Measurements from ENCODE around the gene DUSP2. TPM values are rescaled to one million over a fixed set of nuclear protein-coding genes. Genes with fewer than 3 reads are reported as not detected.

The DUSP2 gene
- total RNA-seq, 1 donor from 2014 or later = 494 TPM

DNA sequence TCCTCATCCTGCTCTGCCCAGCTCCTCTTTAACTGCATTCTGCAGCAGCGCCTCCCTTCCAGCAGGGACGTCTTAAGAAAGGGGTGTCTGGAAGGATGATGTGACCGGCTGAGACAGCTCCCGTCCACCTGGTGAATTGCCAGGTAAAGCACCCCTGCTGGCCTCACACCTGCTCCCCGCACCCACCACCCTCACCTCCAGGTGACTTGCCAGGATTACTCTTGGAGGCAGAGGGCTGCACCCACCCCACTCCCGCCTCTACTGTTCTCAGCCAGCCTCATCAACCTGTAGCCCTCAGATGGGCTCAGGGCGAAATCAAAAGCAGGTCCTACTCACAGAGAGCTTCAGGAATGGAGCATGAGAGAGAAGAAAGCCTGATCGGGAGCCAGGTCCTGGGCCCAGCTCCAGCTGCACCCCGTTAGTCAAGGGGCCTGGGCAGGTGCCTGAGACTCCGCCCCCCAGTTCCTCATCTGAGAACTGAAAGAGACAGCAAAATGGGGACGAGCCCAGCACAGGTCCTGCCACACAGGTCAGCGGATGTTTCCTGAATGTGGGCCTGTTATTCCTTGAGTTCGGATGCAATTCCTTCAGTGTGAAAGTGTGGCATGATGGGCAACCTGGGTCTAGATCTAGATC, 34.5 kb downstream of the DUSP2 start:
- no peaks in the 10 kb centered on the region for H3K36me3 Mint-ChIP-seq (ENCODE audit: low read depth)
- intact Hi-C loops (cut with micrococcal nuclease) = no loop called here

DNA sequence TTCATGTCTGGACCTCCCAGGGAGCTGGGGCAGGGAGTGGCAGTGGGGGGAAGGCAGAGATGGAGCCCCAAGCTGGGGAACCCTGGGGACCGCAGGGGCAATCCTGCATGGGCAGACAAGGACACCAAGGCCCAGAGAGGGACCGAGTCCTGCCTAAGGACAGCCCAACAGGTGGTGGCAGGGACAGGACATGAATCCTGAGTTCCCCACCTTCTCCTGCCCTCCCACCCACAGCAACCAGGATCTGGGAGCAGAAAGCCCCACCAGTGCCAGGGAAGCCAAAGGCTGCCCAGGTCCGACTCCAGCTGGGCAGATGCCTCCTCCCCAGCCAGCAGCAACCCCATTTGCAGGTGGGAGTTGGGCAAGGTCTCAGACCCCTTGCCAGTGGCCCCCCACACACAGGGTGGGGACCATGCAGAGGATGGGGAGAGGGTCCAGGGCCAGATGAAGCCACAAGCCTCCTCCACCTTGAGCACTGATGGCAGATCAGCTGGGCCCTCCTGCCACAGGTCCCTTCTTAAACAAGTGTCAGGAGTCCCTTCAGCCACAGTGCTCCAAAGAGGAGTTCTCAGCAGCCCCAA, 35.2 kb downstream of the DUSP2 start:
- no peaks in the 10 kb centered on the region for H3K36me3 Mint-ChIP-seq (ENCODE audit: low read depth)
- no peak for DNase-seq (ENCODE audit: low spot score)
- no peak overlapping the region for H3K4me3 Mint-ChIP-seq
- intact Hi-C loops (cut with micrococcal nuclease) = no loop called here
- H3K9me3 Mint-ChIP-seq = peaks cover 7% of the 10 kb centered on the region
- no peaks in the 10 kb centered on the region for H3K4me1 Mint-ChIP-seq (ENCODE audit: low read depth)
- H3K27me3 Mint-ChIP-seq (ENCODE audit: insufficient read depth) = peaks cover 8% of the 10 kb centered on the region
- no peak overlapping the region for H3K27ac Mint-ChIP-seq

More for the DNA sequence above, 34.5 kb downstream of the DUSP2 start:
- no peak overlapping the region for H3K4me3 Mint-ChIP-seq
- H3K9me3 Mint-ChIP-seq = no peaks in the 10 kb centered on the region
- no peak overlapping the region for H3K27ac Mint-ChIP-seq
- peaks cover 15% of the 10 kb centered on the region for H3K27me3 Mint-ChIP-seq (ENCODE audit: insufficient read depth)
- peaks cover 6% of the 10 kb centered on the region for H3K4me1 Mint-ChIP-seq (ENCODE audit: low read depth)
- no peak for DNase-seq (ENCODE audit: low spot score)

DNA sequence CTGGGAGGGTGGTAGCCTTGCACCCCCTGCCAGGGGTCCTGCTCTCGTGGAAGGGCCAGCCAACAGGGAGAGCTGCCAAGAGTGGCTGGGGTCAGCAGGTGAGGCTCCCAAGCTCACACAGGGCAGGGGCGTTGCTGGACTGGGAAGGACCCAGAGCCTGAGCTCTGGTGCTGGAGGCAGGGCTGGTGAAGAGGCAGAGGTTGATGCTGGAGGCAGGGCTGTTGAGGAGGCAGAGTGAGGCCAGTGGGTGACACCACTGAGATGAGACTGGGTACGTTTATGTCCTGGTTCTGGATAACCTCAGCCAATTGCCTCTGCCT, 35.9 kb downstream of the DUSP2 start:
- DNase-seq (ENCODE audit: low spot score) = no peak
- H3K9me3 Mint-ChIP-seq = peaks cover 10% of the 10 kb centered on the region
- no peak overlapping the region for H3K27ac Mint-ChIP-seq
- intact Hi-C loops (cut with micrococcal nuclease) = no loop called here
- no peak overlapping the region for H3K4me3 Mint-ChIP-seq
- peaks cover 8% of the 10 kb centered on the region for H3K27me3 Mint-ChIP-seq (ENCODE audit: insufficient read depth)
- no peaks in the 10 kb centered on the region for H3K36me3 Mint-ChIP-seq (ENCODE audit: low read depth)
- H3K4me1 Mint-ChIP-seq (ENCODE audit: low read depth) = no peaks in the 10 kb centered on the region

DNA sequence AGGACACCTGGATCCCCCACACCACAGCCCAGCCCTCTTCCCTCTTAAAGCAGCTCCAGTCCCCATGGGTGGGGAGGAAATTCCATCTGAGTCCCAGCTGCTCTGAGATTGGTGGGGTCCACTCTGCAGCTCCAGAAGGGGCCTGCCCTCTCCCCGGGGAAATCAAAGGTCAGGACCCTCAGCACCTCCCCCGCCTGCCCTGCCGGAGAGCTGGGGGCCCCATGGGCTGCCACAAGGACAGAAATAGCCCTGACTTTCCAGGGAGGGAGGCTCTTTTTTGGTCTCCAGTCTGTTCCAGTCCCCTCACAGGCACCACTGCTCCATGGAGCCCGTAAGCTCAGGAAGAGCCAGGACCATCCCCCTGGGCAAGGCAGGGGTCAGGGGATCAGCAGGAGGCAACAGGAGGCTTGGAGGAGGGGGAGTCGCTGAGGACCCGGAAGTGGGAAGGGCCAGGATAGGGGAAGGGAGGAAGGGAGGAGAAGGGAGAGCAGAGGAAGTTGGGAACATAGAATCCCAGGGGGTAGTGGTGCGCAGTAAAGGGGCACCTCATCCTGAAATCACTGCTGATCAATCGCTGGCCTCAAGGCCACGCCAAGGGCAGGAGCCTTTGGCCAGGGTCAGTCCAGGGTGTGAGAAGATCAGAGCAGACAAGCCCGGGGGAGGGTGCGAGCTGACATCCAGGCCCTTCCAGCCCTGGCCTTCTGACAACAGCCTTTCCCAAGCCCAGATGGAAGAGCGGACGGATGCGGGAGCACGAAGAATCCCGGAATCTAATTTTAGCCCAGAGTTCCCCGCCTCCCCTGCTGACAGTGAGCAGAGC, 36.5 kb downstream of the DUSP2 start:
- DNase-seq (ENCODE audit: low spot score) = no peak
- Mint-ChIP-seq H3K4me3 (no peak overlapping the region), H3K27ac (no peak overlapping the region), H3K27me3 (ENCODE audit: insufficient read depth) (peaks cover 8% of the 10 kb centered on the region), H3K4me1 (ENCODE audit: low read depth) (no peaks in the 10 kb centered on the region), H3K36me3 (ENCODE audit: low read depth) (no peaks in the 10 kb centered on the region), H3K9me3 (peaks cover 10% of the 10 kb centered on the region)
- intact Hi-C loops (cut with micrococcal nuclease) = no loop called here

DNA sequence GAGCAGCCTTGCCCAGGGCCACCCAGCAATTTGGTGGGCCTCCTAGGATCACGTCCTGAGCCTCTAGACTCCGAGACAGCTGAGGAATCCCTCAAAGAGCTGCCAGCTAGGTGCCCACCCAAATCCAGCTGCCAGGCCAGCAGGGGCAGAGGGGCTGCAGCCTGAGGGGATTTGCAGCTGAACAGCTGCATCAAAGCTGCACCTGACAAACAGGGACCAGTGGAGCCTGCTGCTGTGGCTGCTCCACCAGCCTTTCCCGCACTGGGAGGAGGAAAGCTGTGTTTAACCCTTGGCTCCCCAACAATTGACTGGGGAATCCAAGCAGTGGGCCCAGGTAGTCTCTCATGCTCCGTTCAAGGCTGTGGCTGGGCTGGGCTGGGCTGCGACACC, 37.1 kb downstream of the DUSP2 start:
- intact Hi-C loops (cut with micrococcal nuclease) = no loop called here
- Mint-ChIP-seq H3K9me3 (peaks cover 10% of the 10 kb centered on the region), H3K27ac (no peak overlapping the region), H3K4me3 (no peak overlapping the region), H3K4me1 (ENCODE audit: low read depth) (no peaks in the 10 kb centered on the region), H3K27me3 (ENCODE audit: insufficient read depth) (peaks cover 6% of the 10 kb centered on the region), H3K36me3 (ENCODE audit: low read depth) (no peaks in the 10 kb centered on the region)
- no peak for DNase-seq (ENCODE audit: low spot score)

DNA sequence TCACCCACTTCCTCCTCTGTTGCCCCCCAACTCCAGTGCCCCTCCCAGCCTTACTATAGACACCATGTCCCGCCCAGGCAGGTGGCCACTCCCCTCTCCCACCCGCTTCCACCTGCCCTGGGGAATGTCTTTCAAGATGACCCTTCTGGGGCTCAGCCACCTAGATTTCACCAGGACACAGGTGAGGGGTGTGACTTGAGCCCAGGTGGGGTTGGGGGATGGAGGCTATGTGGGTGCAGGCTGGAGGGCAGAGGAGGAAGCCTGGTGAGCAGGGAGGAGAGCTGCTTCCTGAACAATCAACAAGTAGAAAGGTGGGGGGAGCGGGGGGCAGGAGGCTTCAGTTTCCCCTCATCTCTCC, 37.6 kb downstream of the DUSP2 start:
- intact Hi-C loops (cut with micrococcal nuclease) = no loop called here

DNA sequence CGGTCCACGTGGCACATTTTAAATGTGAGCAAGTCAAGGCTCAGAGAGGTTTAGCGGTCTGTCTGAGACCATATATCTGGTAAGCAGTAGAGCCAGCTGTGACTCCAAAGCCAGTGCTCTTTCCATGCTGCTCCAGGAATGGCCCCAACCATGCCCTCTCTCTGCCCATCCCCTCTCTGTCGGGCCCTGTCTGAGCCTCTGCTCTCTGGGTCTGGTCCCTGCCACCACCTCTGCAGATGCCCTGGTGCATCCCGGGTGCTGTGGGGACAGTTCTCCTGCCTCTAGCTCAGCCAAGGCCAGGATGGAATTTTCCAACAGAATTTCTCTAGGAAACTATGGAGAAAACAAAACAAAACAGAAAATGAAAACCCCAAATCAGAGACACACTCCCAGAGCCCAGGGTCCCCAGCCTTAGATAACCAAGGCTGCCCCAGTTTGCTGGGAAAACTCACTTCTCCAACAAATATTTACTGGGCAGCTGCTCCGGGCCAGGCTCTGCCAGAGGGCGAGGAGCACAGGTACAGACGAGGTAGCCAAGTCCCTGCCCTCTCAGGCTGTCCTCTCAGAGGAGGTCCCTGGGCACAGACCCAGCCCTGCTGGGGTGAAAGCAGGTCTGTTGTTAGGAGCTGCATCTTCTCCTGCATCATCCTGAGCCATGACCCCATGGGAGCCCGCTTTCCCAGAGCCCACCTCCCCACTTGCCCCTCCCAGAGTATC, 38.1 kb downstream of the DUSP2 start:
- peaks cover 10% of the 10 kb centered on the region for H3K9me3 Mint-ChIP-seq
- H3K27ac Mint-ChIP-seq = no peak overlapping the region
- no peaks in the 10 kb centered on the region for H3K36me3 Mint-ChIP-seq (ENCODE audit: low read depth)
- peaks cover 6% of the 10 kb centered on the region for H3K27me3 Mint-ChIP-seq (ENCODE audit: insufficient read depth)
- H3K4me1 Mint-ChIP-seq (ENCODE audit: low read depth) = no peaks in the 10 kb centered on the region
- intact Hi-C loops (cut with micrococcal nuclease) = no loop called here
- DNase-seq (ENCODE audit: low spot score) = no peak
- H3K4me3 Mint-ChIP-seq = no peak overlapping the region

More for the DNA sequence above, 37.6 kb downstream of the DUSP2 start:
- no peak for DNase-seq (ENCODE audit: low spot score)
- peaks cover 10% of the 10 kb centered on the region for H3K9me3 Mint-ChIP-seq
- peaks cover 6% of the 10 kb centered on the region for H3K27me3 Mint-ChIP-seq (ENCODE audit: insufficient read depth)
- no peak overlapping the region for H3K27ac Mint-ChIP-seq
- H3K4me3 Mint-ChIP-seq = no peak overlapping the region
- no peaks in the 10 kb centered on the region for H3K36me3 Mint-ChIP-seq (ENCODE audit: low read depth)
- H3K4me1 Mint-ChIP-seq (ENCODE audit: low read depth) = no peaks in the 10 kb centered on the region

DNA sequence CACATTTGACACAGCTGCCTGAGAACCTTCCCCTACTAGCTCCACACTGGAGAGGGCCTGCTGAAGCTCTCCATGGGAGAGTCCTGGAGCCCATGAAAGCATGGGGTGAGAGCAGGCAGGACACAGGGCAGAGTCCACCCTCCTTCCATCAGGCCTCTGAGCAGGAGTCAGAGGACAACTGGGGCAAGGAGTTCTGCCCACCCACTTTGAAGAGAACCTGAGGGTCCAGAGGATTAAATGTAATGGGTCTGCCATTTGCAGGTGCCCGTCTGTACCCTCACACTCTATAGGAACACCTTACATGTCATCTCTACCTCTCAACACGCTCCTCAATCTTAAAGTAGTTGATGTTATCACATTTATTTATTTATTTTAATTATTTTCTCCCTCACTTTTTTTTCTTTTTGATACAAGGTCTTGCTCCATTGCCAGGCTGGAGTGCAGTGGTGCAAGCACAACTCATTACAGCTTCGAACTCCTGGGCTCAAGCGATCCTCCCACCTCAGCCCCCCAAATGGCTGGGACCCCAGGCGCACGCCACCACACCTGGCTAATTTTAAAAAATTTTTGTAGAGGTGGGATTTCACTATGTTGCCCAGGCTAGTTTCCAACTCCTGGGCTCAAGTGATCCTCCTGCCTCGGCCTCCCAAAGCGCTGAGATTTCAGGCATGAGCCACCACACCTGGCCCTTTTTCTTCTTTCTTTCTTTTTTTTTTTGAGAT, 39.1 kb downstream of the DUSP2 start:
- DNase-seq (ENCODE audit: low spot score) = no peak
- intact Hi-C loops (cut with micrococcal nuclease) = no loop called here
- Mint-ChIP-seq H3K27me3 (ENCODE audit: insufficient read depth) (peaks cover 6% of the 10 kb centered on the region), H3K27ac (no peak overlapping the region), H3K9me3 (peaks cover 10% of the 10 kb centered on the region), H3K4me1 (ENCODE audit: low read depth) (no peaks in the 10 kb centered on the region), H3K4me3 (no peak overlapping the region), H3K36me3 (ENCODE audit: low read depth) (no peaks in the 10 kb centered on the region)

DNA sequence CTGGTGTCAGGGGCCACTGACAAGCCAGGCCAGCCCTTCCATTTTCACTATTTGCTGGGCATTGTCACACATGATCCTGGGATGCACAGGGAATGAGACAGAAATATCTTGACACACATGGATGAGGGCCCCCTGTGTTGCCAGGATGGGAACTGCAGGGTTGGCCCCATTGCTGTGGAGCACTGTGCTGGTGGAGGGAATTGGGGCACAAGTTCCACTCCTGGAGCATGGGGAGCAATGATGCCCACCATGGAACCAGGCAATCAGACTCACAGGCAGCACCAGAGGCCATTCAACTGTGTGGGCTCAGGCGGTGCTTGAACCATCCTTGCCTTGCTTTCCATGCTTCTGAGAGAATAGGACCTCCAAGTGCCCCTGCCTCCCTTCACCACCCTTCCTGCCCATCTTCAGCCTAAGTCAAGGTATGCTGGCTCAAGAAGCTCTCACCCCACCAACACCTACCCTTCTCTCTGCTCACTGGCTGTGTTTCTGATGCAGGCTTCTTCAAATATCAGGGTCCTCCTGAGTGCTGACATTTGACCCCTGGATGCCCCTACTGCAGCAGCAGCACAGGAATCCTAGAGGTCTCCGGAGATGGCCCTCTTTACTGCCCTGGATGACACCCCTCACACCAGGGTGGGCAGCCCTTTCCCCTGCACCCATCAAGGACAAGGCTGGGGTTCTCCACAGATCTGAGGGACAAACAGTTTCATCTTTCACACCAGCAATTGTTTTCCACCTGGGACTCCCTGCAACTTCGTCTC, 39.9 kb downstream of the DUSP2 start:
- no peaks in the 10 kb centered on the region for H3K36me3 Mint-ChIP-seq (ENCODE audit: low read depth)
- peaks cover 10% of the 10 kb centered on the region for H3K9me3 Mint-ChIP-seq
- peaks cover 2% of the 10 kb centered on the region for H3K27me3 Mint-ChIP-seq (ENCODE audit: insufficient read depth)
- no peaks in the 10 kb centered on the region for H3K4me1 Mint-ChIP-seq (ENCODE audit: low read depth)
- no peak for DNase-seq (ENCODE audit: low spot score)
- intact Hi-C loops (cut with micrococcal nuclease) = no loop called here
- H3K27ac Mint-ChIP-seq = no peak overlapping the region
- no peak overlapping the region for H3K4me3 Mint-ChIP-seq

DNA sequence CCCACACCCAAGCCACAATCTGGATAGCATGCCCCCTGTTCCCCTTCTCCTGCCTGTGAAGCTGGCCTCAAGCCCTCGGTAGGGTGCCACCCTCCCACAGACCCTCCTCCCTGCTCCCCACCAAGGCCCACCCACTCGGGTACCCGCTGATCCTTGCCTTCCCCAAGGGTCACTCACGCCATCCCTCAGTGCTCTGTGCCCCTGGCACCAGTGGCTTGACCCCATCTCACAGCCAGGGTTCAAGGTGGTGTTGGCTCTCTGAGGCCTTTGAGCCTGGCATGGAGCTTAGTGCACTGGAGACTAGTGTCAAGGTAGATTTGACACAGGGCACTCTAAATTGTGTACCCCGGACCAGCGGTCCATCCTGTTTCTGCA, 40.8 kb downstream of the DUSP2 start:
- DNase-seq (ENCODE audit: low spot score) = no peak
- Mint-ChIP-seq H3K27ac (no peak overlapping the region), H3K27me3 (ENCODE audit: insufficient read depth) (peaks cover 2% of the 10 kb centered on the region), H3K4me1 (ENCODE audit: low read depth) (no peaks in the 10 kb centered on the region), H3K36me3 (ENCODE audit: low read depth) (no peaks in the 10 kb centered on the region), H3K9me3 (peaks cover 10% of the 10 kb centered on the region), H3K4me3 (no peak overlapping the region)
- intact Hi-C loops (cut with micrococcal nuclease) = no loop called here

DNA sequence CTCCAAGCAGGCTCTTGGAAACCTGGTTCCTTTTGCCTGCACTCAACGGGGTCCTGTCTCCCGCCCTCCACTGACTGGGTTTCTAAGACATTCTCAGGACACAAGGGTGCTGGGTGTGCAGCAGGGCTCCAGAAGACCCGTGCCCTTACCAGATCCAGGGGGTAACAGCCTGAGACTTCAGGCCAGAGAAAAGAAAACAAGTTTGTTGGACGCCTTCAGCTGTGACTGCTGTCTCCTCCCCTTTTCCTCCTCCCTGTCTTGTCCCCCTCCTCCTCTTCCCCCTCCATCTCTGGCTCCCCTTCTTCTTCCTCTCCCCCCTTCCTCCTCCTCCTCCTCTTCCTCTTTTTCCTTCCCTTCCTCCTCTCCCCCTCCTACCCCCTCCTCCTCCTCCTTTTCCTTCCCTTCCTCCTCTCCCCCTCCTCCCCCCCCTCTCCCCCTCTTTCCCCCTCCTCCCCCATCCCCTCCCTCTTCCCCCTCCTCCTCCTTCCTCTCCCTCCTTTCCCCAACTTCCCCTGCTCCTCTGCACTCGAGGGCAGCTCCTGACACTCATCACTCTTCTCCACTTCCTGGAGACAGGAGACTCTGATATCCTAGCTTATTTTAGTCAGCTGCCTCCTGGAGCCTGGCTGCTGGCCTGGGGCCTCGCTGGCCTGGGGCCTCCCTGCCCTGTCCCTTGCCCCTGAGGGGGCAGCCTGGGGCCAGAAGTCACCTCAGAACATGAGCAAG, 41.3 kb downstream of the DUSP2 start:
- H3K9me3 Mint-ChIP-seq = peaks cover 10% of the 10 kb centered on the region
- intact Hi-C loops (cut with micrococcal nuclease) = no loop called here
- H3K4me3 Mint-ChIP-seq = no peak overlapping the region
- H3K36me3 Mint-ChIP-seq (ENCODE audit: low read depth) = no peaks in the 10 kb centered on the region
- no peaks in the 10 kb centered on the region for H3K4me1 Mint-ChIP-seq (ENCODE audit: low read depth)
- peaks cover 2% of the 10 kb centered on the region for H3K27me3 Mint-ChIP-seq (ENCODE audit: insufficient read depth)
- DNase-seq (ENCODE audit: low spot score) = no peak
- H3K27ac Mint-ChIP-seq = no peak overlapping the region

DNA sequence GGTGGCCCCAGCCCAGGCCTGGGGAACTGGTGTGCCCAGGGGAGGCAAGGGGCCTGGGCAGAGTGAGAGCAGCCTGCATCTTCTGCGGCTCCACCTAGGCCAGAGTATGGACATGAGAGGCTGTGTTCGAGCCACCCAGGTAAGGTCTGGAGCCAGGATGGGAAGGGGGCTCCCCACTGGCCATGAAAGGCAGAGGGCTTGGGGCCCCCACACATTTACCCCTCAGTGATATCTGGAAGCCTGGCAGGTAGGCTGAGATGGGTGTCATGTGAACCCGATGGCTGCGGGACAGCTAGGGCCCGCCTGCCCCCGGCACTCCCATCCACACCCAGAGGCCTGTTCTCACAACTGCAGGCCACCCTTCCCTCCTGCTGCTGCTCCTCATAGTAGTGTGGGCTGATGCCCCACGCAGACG, 42.0 kb downstream of the DUSP2 start:
- Mint-ChIP-seq H3K4me3 (no peak overlapping the region), H3K36me3 (ENCODE audit: low read depth) (no peaks in the 10 kb centered on the region), H3K27me3 (ENCODE audit: insufficient read depth) (peaks cover 2% of the 10 kb centered on the region), H3K9me3 (peaks cover 10% of the 10 kb centered on the region), H3K27ac (no peak overlapping the region), H3K4me1 (ENCODE audit: low read depth) (no peaks in the 10 kb centered on the region)
- intact Hi-C loops (cut with micrococcal nuclease) = no loop called here
- DNase-seq (ENCODE audit: low spot score) = no peak

Measured in activated T-helper 1 cell treated with anti-CD3 and anti-CD28 coated beads, Interleukin-12 subunit alpha, Interleukin-12 subunit beta, Interleukin-2, Interleukin-4 antibody, amounts not matched to agents 30 ng/mL and 10 ng/mL and 1 ng/mL, durations not matched to agents 14 hours and 24 hours and 36 hours (primary cell).